Thyroid gland (tissue), 4 donors: Measurements from ENCODE around the gene UNC93B1.

ENCODE experiments used
- CTCF ChIP-seq, 6 experiments: fragments of 200-600 bp in 3 of 6; fragments of 450-650 bp in 3 of 6; sonication (generic) in 3 of 6; IDR thresholded peaks; one replicate each; pipeline ENCODE4 v1.5.1; 2016 to 2019; ENCODE audit warnings: antibody characterized with exemption in 6 of 6, mild to moderate bottlenecking in 2 of 6, inconsistent platforms in 1 of 6, moderate library complexity in 1 of 6
- POLR2A ChIP-seq, 2 donors: fragments of 450-650 bp; IDR thresholded peaks; one replicate each; pipeline ENCODE4 v1.6.1; 2017; ENCODE audit warnings: antibody characterized with exemption in 2 of 2, mild to moderate bottlenecking in 2 of 2, moderate library complexity in 1 of 2

DNA sequence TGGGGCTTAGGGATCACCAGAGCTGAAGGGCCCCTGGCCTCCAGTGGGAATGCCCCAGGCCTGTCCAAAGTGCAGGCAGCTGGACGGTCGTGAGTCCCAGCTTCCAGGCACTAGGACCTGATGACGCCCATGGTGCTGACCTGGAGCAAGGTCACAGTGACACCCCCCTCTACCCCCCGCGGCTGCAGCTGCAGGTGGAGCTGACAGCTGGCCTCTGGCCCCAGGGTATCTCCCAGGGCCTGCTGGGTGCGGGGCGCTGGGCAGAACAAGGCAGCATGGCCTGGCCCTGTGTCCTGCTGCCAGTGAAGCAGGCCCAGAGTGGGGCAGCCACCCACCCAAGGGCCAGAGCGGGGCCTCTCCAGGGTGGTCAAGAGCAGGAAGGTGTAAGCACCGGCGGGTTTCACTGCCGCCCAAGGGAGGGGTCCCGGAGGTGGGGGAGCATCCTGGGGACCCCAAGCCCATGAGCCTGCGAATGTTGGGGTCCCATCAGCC lies 34.4 kb upstream of the UNC93B1 start:
- TF ChIP-seq CTCF (IDR thresholded peaks at IDR 0.05) (no peak), POLR2A (IDR thresholded peaks at IDR 0.05) (no peak)
